GM20000 (cell line): ENCODE measurements around the gene PBXIP1.

ENCODE experiments used
- DNase-seq: peaks from one replicate; pipeline ENCODE4 v3.0.0; 2012; ENCODE audit warnings: low spot score
- CTCF ChIP-seq: IDR thresholded peaks from 2 replicates; pipeline ENCODE4 v1.5.1; 2012; ENCODE audit warnings: mild to moderate bottlenecking, control low read depth; ENCODE audit errors: extremely low read depth, missing control alignments

PBXIP1 gene

GRCh38 chr1:154969246-154969645 is 13.3 kb upstream of the PBXIP1 start:
- TF ChIP-seq CTCF: no peak
- DNase-seq: no peak

- no peak for TF ChIP-seq CTCF
- no peak for DNase-seq
Observed at GRCh38 chr1:154968731-154969130, 12.8 kb upstream of the PBXIP1 start.

- no peak for TF ChIP-seq CTCF
- no peak for DNase-seq
Observed at GRCh38 chr1:154967331-154967950, 11.5 kb upstream of the PBXIP1 start.

- no peak for TF ChIP-seq CTCF
- DNase-seq: no peak
Observed at GRCh38 chr1:154966111-154966510, 10.2 kb upstream of the PBXIP1 start.

GRCh38 chr1:154964359-154964758 is 8.5 kb upstream of the PBXIP1 start:
- no peak for TF ChIP-seq CTCF
- DNase-seq: no peak

GRCh38 chr1:154963643-154964042 is 7.7 kb upstream of the PBXIP1 start:
- no peak for TF ChIP-seq CTCF
- DNase-seq: no peak

GRCh38 chr1:154962795-154963330 is 7.0 kb upstream of the PBXIP1 start:
- DNase-seq: no peak

More at GRCh38 chr1:154962795-154963330, 7.0 kb upstream of the PBXIP1 start:
- TF ChIP-seq CTCF: no peak
